HG03196 (cell line): Measurements from ENCODE around the gene SEC62.
A peak's percentile ranks its signal among the peaks of the same experiment; 100 is the strongest.

ENCODE experiments used
- ATAC-seq: cut with Tn5 transposase; IDR thresholded peaks from one replicate; pipeline ENCODE4 v1.9.1; 2021; ENCODE audit not compliant: unreplicated experiment

The SEC62 gene, protein sequence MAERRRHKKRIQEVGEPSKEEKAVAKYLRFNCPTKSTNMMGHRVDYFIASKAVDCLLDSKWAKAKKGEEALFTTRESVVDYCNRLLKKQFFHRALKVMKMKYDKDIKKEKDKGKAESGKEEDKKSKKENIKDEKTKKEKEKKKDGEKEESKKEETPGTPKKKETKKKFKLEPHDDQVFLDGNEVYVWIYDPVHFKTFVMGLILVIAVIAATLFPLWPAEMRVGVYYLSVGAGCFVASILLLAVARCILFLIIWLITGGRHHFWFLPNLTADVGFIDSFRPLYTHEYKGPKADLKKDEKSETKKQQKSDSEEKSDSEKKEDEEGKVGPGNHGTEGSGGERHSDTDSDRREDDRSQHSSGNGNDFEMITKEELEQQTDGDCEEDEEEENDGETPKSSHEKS

DNA sequence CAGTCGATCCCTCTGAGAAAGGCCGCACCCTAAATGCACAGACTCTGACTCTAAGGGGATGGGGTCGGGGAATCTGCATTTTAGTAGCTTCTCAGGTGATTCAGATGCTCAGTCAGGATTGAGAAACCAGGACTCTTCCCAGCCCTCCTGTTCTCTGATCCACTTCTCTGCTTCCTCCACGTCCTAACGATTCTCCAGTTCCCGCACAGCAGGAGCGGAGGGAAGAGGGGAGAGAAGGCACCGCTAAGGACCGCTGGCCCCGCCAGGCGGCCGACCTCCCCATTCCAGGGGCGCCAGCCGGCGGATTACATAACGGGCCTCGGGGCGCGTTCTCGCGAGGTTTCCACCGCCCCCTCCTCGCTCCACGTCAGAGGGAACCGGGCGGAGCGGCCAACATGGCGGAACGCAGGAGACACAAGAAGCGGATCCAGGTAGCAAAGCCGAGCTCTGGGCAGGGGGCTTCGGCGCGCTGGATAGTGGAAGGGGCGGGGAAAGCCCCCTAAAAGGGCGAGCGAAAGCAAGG is at the start of gene SEC62:
SEC62 (plus strand) TSS at position 380 of the 523 bp plus-strand sequence; CDS start at position 396, 16 bp downstream.
- ATAC-seq = peak; percentile 93

DNA sequence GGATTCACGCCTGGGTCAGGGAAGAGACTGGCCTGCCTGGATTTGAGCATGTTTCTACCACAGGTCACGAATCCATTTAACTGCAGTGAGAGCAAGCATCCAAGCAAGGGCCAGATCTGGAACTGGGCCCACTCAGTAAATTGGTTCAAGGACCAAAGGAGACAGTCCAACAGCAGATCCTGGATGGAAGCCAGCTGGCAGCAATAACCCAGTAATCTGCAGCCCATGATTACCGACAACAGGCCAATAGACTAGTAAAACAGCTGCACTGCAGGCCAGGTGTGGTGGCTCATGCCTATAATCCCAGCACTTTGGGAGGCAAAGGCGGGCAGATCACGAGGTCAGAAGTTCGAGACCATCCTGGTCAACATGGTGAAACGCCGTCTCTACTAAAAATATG is 43.4 kb upstream of the SEC62 start:
- no peak for ATAC-seq

DNA sequence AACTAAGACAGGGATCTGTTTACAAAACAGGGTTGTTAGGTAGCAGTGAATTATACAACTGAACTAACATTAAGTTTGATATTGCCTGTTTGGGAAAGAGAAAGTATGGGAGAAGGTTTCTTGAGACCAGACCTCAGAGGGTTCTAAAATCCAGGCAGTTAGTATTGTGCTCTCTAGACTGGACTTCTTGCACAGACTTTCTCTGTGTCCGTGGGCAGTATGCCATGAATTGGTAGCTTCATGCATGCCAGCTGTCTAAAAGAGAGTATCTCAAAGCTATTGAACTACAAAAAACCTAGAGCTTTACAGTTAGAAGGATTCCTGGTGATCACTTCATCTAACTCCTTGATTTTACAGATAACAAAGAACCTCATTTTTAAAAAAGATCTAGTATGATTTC is 42.8 kb upstream of the SEC62 start:
- no peak for ATAC-seq

DNA sequence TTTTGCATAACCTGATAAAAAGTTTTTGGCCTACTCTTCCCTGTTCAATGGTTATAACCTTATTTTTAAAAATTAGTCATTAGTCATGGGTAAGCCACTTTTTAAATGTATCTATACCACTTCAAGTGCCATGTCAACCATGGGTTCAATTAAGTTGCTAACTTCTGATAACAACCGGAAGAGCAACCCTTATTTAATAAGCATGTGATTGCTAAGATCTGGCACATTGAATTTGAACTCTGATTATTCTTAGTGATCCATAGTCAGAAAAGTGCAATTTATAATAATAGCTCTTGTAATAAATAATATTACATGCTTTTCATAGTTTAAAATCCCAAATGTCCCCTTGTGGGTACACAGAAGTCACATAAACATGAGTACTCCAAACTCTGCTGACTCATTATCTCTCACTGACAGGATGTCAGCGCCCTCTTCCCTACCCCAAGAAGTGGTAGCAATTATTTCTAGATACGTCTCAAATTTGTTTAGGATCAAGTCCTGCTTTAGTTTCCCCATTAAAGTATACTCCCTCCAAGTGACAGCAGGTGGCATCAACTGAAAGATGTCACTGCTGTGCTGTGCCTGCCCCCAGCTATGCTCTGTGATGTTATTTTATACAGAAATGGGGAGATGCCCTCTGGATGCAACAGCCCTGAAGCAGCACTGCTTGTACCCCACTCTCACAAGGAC is 36.6 kb upstream of the SEC62 start:
- ATAC-seq = peak; percentile 27

DNA sequence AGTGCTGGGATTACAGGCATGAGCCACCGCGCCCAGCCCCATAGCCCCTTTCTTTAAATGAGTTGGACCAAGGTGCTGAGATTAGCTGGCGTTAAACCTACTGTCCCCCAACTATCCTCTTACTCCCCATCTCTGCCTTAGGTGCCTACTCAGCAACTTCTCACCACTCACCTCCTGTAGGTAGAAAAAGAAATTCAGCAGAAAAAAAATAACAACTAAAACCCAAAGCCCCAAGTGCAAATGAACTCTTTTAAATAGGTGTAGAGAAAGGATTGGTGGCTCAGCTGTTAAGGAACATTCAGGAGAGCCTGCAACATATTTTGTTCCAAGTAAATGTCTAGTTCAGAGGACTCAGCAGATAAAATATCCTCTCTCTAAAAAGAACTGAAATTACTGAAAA is 35.8 kb upstream of the SEC62 start:
- ATAC-seq = no peak

DNA sequence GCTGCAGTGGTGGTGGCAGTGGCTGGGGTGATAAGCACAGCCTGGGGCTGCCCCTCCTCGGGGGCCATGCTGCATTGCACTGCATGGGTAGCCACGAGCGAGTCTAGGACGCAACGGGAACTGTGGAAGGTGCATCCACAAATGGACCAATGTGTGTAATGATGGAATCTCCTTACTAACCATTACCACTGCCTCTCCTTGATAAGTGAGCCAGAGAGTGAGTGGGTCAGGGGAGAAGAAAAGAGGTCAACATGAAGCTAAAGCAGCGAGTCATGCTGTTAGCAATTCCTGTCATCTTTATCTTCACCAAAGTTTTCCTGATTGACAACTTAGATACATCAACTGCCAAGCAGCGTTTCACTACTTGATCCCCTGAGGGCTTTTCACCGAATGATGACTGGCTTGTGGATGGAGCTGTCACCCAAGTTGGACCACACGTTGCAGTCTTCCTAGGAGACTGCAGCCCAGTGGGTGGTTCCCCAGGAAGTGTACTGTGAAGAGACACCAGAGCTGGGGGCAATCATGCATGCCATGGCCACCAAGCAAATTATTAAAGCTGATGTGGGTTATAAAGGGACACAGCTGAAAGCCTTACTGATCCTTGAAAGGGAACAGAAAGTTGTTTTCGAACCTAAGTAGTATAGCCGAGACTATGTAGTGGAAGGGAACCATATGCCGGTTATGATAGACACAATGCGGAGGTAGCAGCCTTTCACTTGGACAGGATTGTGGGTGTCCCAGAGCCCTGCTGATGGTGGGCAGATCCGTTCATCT is 34.7 kb upstream of the SEC62 start:
- peak; percentile 97 for ATAC-seq

DNA sequence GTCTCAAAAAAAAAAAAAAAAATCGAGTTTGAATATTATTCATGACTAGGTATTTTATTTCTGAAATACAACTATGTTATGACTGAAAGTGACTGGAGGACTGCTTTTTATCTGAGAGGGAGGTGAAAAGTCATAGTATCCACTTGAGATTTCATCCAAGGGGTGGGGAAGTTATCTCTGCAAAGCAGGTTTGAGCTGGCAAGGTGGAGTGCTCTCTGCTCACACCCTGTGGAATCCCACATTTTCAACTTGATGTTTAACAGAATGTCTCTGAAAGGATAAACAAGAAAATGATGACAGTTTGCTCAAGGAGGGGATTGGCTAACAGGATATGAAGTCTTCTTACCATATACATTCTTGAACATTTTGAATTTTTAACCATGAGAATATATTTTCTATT is 27.3 kb upstream of the SEC62 start:
- ATAC-seq = no peak

DNA sequence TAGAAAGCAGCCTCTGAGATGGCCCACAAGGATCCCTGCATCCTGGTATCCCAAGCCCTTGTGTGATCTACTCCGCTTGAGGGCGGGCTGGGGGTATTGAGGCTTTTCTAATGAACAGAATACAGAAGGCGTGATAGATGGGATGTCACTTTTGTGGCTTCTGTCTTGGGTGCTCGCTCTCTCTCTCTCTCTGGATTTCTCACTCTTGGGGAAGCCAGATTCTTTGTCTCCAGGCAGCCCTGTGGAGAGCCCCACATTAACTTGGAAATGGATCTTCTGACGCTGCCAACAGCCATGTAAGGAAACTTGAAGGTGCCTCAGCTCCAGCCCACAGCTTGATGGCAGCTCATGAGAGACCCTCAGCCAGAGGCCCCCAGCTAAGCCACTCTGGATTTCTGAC is 26.9 kb upstream of the SEC62 start:
- ATAC-seq = no peak

DNA sequence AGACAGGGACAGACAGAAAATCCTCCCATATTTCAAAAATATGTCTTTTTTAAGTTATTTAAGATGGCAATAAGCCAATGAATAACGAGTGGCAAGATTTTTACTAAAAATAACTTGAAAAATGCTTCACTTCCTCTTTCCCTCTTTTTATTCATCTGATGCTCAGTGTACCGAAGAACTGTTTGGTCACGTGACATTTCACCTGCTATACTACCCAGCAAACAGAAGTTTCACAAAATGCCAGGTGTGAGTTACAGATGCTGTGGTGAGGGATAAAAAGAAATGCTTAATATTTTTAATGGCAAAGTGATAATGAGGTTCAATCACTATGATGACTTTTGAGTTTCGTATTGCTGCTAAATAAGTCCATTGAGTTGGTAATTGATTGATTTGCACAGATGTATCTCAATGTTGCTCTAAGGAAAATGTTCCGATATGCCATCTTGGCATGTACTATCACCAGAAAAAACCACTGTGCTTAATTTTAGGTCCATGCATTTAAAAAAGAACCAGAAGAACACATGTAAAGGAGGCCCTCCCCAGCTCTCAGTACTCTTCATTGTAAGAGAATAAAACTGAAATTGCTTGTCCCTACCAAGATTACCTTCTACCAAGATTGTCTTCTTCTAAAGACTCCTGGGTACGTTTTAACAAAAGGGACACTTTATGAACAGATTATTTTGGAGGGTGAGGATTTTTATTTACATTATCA is 26.0 kb upstream of the SEC62 start:
- ATAC-seq = peak; percentile 77

DNA sequence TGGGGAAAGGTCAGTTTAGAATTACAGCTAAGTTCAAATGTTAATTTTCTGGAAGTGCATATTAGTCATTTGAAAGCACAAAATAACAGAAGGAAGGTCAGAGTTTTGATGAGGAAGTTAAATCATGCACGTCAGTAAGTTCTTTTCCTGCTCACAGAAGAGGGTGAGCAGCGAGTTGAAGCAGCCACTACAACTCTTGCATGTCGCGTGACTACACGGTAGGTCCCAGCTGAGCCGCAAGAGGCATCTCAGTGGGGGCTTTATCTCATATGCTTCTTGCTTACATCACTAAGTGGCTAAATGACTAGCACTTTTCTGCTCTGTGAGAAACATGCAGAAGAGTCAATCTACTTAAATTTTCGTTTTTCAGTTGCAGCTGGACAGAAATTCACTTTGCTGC is 21.3 kb upstream of the SEC62 start:
- peak; percentile 75 for ATAC-seq

DNA sequence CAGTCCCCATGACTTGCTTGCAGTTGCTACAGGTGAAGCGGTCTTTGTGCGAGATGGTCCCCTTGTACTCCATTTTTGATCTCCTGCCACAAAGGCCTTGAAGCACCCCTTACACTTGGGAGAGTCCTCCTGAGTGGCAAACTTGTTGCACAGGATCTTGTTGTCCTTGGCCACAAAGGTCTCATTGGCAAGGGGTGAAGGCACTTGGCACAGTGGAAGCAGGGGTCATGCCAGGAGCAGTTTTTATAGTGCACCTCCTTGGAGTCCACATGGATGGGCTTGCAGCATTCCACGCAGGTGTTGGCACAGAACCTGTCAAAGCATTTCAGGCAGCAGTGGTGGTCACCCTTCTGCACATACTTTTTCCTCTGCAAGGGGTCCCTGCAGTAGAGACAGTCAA is 20.3 kb upstream of the SEC62 start:
- no peak for ATAC-seq

DNA sequence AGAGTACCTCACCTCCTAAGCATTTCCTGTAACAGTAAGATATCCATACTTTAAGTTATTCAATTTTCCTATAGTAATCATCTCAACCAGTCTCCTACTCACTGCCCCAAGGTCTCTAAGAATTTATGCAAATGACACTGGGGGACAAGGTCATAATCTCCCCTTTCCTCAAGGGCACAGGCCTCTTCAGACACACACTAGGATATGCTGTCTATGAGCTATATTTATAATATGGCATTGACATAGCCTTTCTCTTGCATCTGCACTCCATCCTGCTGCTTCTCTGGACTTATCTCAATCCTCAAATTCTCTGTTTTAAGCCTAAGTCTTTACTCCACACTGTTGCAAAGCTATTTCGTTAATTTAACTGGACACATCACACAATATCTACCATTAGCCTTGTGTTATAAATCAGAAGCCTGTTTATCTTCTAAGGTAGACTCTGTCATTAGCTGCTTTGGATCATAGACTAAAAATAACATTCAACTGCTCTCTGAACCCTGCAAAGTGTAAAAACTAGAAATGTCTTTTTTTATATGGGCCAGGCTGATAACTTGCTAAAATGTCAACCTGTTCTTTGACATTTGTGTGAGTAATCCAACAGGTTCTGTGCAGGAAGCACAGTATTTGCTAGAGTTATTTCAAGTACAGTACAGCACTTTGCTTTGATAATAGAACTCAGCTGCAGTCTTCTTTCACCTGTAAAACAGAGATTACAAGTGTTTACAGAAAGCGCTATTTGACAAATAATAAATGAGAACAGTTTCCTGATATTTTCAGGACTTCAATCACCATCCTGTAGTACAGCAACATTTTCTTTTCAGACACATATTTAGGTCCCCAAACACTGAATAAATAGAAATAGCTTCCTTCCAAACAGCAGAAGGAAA is 17.8 kb upstream of the SEC62 start:
- ATAC-seq = no peak

DNA sequence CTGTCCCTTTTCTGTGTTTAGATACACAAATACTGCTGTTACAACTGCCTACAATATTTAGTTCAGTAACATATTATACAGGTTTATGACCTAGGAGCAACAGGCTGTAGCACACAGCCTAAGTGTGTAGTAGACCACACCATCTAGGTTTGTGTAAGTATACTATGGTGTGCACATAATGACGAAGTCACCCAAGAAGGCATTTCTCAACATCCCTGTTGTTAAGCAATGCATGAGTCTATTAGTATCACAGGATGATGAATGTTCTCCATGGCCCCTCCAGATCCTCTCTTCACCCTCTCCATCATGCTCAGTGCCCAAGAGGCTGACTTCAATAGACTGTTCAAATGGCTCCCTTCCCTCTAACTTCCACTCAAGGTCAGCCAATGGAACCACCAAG is 14.6 kb upstream of the SEC62 start:
- no peak for ATAC-seq

DNA sequence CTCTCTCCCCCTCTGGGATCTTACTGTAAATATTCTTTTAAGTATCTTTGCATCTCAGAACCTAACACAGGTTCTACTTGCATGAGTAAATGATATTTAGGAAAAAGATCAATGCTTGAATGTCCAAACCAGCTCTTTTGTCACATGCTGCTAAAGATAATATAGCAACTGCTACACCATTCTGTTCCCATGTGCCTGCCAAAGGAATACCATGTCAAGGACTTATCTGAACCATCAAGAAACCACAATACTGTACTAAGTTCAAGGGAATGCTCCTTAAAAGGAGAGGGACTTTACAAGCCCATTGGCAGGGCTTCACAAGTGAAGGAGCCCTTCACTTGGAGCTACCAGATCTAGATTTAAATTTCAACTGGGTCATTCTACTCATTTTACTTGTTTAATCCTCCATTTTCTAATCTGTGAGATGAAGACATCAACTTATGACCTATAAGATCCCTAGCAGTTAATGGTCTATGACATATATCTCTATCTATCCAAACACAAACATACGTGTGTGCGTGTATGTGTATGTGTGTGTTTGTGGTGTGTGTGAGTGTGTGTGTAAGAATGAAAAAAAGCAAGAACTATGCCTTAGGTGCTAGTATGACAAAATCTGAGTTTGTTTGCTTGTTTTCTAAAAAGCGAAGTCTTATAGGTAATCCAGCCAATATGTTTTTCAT is 13.0 kb upstream of the SEC62 start:
- ATAC-seq = peak; percentile 3

DNA sequence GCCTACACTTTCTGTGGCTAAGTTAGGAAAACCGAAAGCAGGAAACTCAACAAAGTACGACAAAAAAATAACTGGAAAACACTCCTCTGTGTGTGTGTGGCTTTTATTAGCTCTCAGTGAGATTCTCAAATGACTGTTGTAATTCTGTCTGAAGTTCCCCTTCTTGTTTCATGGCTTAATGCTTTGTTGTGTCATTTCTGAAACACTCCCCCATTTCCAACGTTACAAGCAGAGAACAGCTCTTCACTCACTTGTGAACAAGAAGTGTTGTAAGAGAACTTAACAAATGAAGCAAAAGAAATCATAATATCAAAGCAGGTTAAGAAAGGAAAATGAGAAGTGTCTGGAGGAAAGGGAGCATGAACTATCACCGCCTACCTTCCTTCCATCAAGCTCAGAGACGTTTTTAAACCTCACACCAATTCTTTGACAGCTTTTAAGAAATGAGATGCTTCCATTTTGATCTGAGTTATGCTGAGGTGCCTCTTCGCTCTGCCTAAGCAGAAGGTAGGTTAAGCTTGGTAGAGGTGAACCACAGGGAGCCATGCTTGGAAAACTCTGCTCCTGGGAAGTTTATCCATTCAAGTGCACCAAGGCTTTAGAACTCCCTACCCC is 12.4 kb upstream of the SEC62 start:
- ATAC-seq = peak; percentile 66

DNA sequence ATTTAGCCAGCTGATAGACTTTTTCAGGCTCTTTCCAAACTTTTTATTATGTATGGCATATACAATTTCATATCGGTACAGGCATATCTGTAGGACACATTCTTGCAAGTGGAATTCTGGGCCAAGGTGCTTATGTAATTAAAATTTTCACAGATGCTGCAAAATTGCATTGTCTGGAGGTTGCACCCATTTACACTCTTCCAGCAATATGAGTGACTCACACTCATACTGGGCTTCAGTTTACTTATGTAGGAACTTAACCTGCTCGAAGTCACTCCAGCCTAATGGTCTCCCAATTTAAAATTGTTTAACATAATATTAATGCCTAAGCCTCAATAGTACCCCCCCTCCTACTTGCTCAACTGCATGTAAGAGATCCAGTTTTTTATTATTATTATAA is 11.2 kb upstream of the SEC62 start:
- ATAC-seq = no peak

DNA sequence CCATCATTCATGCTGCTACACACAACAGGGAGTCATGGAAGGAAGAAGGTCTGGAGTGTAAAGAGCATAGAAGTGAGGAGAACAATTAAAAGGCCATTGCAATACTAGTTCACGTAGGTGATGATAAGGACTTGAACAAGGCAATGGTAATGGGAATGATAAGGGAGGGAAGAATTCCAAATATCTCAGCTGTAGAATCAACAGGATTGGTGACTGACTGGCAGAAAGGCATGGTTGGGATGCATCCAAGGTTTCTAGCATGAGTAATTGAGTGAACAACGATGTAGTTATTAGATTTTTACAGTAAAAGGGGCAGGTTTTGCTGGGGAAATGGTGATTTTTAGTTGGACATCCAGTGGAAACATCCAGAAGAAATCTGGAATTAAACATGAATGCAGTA is 2.4 kb upstream of the SEC62 start:
- no peak for ATAC-seq

DNA sequence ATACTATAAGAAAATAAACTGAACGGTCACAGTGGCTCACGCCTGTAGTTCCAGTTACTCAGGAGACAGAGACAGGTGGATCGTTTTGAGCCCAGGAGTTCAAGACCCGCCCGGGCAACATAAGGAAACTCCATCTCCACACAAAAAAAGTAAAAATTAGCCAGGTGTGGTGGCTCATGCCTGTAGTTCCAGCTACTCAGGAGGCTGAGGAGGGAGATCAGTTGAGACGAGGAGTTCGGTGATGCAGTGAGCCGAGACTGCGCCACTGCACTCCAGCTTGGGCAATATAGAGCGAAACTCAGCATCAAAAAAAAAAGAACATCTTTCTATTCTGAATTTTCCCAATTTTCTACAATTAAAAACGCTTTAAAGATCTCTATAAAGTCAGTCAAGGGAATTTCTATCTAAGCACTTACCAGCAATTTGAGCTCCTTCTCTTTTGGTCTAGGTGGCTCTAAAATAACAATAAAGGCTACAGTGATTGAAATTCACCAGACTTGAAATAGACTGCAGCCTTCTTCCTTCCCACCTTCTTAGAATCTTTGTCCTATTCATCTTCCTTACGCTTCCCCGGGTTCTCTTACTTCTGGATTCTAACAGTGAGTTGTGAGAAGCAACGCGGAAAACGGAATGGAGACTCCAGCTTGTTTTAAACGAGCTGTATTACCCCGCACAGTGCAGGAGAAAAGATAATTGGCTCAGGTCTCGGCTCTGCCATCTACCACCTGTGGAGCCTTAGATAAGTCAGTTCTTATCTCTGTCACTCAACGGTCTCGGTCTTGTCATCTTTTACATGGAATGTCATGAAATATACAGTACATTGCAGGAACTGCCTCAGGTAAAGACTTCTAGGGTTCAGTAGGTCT is 812 bp upstream of the SEC62 start:
- ATAC-seq = peak; percentile 20
